Activated naive CD4-positive, alpha-beta T cell treated with anti-CD3 and anti-CD28 coated beads, Interleukin-2, amount 50 U/mL, for 24 hours (primary cell): Measurements from ENCODE around the gene MBD5.

Experiments used
- H3K27ac Mint-ChIP-seq: one replicate; pipeline ENCODE4 v1.8.0; 2021; ENCODE audit warnings: mild to moderate bottlenecking, mixed read lengths
- H3K27me3 Mint-ChIP-seq: one replicate; pipeline ENCODE4 v1.8.0; 2021; ENCODE audit warnings: mixed read lengths
- H3K36me3 Mint-ChIP-seq: one replicate; pipeline ENCODE4 v1.8.0; 2021; ENCODE audit warnings: mixed read lengths
- H3K4me1 Mint-ChIP-seq: one replicate; pipeline ENCODE4 v1.8.0; 2021; ENCODE audit warnings: mixed read lengths
- H3K4me3 Mint-ChIP-seq: one replicate; pipeline ENCODE4 v1.8.0; 2021; ENCODE audit warnings: mild to moderate bottlenecking, mixed read lengths
- H3K9me3 Mint-ChIP-seq: one replicate; pipeline ENCODE4 v1.8.0; 2021; ENCODE audit warnings: mixed read lengths

The MBD5 gene

DNA sequence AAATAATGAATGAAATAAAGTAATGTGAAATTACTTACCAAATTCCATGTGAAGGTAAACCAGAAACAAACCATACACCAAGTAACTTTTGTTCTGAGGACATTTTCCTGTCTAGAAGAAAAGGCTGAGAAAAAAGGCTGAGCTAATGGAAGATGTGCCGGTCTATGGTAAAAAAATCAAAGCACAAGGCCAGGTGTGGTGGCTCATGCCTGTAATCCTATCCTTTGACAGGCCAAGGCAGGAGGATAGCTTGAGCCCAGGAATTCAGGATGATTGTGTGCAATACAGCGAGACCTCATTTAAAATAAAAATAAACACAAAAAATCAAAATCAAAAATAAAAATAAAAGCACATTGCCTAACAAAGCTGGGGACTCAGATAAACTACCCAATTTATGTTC lies 7.0 kb upstream of the MBD5 start:
- Mint-ChIP-seq H3K4me1 (peaks cover 76% of the 10 kb centered on the region), H3K9me3 (peaks cover 5% of the 10 kb centered on the region), H3K27me3 (no peaks in the 10 kb centered on the region), H3K36me3 (peaks cover 21% of the 10 kb centered on the region), H3K27ac (no peak overlapping the region), H3K4me3 (no peak overlapping the region)

DNA sequence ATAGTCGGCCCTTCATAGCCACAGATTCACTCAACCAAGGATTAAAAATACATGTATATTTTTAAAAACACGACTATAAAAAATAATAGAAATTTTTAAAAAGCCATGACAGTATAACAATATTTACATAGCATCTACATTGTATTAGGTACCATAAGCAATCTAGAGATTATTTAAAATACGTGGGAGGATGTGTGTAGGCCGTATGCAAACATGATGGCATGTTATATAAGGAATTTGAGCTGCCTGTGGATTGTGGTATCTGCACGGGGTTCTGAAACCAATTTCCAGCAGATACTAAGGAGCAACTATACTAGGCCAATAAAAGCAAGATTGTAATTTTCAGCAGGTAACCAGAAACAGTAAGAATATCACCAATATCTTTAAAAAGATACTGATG lies 6.3 kb upstream of the MBD5 start:
- H3K36me3 Mint-ChIP-seq, result peaks cover 15% of the 10 kb centered on the region
- peak overlapping the region; percentile 35 for H3K4me3 Mint-ChIP-seq
- H3K27ac Mint-ChIP-seq, result no peak overlapping the region
- H3K27me3 Mint-ChIP-seq, result no peaks in the 10 kb centered on the region
- H3K4me1 Mint-ChIP-seq, result peaks cover 76% of the 10 kb centered on the region
- peaks cover 2% of the 10 kb centered on the region for H3K9me3 Mint-ChIP-seq

DNA sequence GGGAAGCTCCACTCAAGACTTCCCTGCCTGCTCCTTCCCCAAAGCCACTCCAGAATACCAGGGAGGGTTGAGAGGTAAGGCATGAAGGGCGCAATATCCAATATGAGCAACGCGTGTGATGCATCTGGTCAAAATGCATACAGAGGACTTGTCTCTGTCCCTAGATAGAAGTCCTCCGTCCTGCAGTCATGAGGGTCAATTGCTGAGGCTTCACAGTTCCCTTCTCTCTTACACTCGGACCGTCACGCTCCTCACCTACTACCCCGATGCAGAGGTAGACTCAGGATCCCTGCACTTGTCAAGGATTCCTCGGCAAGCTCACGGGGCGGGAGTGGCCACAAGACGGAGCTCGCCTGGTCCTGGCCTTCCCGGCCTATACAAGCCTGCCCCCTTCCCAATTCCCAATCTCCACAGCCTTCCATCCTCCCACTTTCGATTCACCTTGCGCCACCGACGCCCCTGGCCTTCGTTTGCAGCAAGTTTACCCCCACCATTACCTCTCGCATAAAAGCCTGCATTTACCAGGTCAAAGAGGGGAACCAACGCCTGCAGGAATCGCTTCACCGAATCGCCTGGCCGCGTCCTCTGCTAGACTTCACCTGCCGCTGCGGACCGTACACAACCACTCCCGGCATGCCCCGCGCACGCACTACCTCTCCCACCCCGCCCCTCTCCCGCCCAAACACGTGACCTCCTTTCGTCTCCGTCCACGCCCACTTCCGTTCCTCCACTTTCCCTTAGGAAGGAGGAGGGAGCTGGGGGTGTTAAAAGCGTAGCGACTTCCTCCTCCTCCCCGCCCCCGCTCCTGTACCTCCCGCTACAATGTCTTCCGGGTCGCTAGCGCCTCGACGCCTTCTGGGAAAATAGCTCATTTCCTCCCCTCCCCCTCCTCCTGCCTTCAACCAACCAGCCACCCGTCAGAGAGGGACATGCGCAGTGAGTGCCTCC lies 506 bp upstream of the MBD5 start, which contains the start of gene ORC4:
Gene ORC4 (minus strand): TSS at position 627 of the 948 bp plus-strand sequence. CDS start 44,779 bp downstream, outside the sequence.
- Mint-ChIP-seq H3K4me3 (peak within 1 kb of the TSS; percentile 99), H3K4me1 (peaks cover 63% of the 10 kb centered on the region), H3K27ac (peak within 1 kb of the TSS; percentile 96), H3K36me3 (peaks cover 1% of the 10 kb centered on the region), H3K9me3 (no peaks in the 10 kb centered on the region), H3K27me3 (no peaks in the 10 kb centered on the region)

DNA sequence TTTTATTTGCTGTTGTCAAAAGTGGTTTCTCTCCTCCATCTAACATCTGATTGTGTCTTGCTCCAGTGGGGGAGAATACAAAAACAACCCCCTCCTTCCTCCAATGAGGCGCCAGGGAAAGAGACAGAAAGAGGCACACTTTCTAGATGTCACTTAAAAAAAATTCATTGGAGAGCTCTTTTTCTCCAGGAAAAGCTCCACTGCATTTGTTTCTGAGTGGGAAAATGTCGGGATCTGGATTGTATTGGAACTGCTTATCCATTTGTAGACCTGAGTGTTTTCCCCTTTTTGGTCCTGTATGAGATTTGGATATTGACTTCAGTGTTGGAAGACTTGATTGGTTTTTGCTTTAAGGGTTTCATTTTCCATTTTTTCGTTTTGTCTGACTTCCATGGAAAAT lies 995 bp downstream of the MBD5 start:
- Mint-ChIP-seq H3K4me3 (peak overlapping the region; percentile 99), H3K9me3 (no peaks in the 10 kb centered on the region), H3K27ac (peak overlapping the region; percentile 96), H3K27me3 (no peaks in the 10 kb centered on the region), H3K4me1 (peaks cover 63% of the 10 kb centered on the region), H3K36me3 (peaks cover 1% of the 10 kb centered on the region)

DNA sequence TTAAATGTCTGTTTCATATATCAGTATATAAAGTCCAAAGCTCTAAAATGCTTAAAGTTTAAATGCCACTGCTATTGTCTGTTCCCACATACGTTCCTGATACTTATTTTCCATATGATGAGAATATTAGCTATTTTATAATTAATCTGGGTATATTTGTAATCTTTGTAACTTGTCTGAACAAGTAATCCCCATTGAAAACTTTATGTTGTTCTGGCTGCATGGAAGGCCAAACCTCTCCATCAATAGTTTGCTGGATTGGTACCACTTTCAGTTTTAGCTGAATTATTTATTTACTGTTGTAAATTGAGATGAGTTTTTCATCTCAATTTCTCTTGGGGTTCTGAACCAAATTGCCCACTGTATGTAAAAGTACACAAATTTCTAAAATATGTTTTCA lies 1.5 kb downstream of the MBD5 start:
- Mint-ChIP-seq H3K4me3 (peak overlapping the region; percentile 99), H3K36me3 (peaks cover 1% of the 10 kb centered on the region), H3K4me1 (peaks cover 62% of the 10 kb centered on the region), H3K27ac (peak overlapping the region; percentile 96), H3K27me3 (no peaks in the 10 kb centered on the region), H3K9me3 (no peaks in the 10 kb centered on the region)

DNA sequence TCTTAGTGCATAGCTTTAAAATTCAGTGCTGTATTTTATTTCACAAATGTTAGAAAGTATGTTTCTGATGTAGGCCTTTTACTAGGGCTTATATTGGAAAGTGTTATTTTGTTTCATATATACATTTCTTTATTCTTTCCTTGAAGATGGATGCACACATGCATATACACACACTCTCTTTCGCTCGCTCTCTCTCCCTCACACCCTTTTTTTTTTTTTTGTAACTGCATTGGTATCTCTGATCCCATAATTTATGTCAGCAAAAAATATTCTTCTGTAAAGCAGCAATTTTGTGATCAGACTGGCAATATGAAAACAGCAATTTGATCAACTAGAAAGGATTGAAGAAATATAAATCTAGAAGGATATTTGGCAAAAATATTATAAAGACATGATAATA lies 2.0 kb downstream of the MBD5 start:
- peaks cover under 1% of the 10 kb centered on the region for H3K36me3 Mint-ChIP-seq
- H3K4me3 Mint-ChIP-seq, result peak overlapping the region; percentile 85
- H3K9me3 Mint-ChIP-seq, result no peaks in the 10 kb centered on the region
- peaks cover 59% of the 10 kb centered on the region for H3K4me1 Mint-ChIP-seq
- peak overlapping the region; percentile 88 for H3K27ac Mint-ChIP-seq
- H3K27me3 Mint-ChIP-seq, result no peaks in the 10 kb centered on the region

DNA sequence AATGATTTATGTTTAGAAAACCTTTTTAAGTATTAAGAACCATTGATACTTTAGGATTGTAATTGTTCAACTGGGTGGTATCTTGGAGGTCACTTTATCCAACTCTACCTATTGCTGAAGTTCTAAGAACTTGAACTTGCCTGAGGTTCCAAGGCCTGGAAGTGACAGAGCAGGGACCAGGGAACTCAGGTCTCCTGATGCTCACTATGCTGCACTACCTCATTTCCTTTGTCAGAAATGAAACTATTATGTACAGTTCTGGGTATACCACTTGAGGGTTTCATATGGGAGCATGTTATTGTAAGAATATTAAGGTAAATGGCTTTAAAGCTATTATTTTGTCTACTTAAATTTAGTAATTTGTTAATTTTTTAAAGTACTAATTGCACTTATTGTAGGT lies 3.0 kb downstream of the MBD5 start:
- Mint-ChIP-seq H3K4me1 (peaks cover 49% of the 10 kb centered on the region), H3K4me3 (peak overlapping the region; percentile 85), H3K27me3 (no peaks in the 10 kb centered on the region), H3K36me3 (no peaks in the 10 kb centered on the region), H3K27ac (peak overlapping the region; percentile 92), H3K9me3 (no peaks in the 10 kb centered on the region)

DNA sequence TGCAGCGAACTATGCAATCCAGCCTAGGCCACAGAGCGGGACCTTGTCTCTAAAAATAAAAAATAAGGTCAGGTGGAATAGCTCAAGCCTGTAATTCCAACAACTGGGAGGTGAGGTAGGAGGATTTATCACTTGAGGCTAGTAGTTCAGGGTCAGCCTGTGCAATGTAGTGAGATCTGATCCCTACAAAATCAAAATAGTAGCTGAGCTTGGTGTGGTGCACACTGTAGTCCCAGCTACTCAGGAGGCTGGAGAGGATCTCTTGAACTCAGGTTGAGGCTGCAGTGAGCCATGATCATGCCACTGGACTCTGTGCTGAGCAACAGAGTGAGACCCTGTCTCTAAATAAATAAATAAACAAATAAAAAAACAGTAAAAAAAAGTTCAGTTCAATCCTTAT lies 5.7 kb downstream of the MBD5 start:
- peaks cover 50% of the 10 kb centered on the region for H3K4me1 Mint-ChIP-seq
- no peaks in the 10 kb centered on the region for H3K36me3 Mint-ChIP-seq
- H3K27me3 Mint-ChIP-seq, result no peaks in the 10 kb centered on the region

DNA sequence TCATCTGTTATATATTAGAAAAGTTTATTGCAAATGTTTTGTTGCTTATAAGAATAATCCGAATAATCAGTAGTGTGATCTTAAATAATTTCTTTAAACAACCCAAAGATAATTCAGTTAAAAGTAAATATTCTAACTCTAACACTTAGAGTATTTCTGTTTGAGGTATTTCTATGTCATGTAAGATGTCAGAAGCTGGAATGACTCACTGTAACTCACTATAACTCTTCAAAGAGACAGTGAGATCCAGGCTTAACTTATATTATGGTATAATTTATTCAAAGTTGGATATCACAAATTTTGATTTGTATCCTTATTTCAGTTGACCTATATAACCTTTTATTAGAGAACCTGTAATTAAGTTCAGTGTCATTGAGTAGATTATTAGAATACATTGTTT lies 6.9 kb downstream of the MBD5 start:
- Mint-ChIP-seq H3K4me3 (no peak overlapping the region), H3K4me1 (peaks cover 50% of the 10 kb centered on the region), H3K9me3 (no peaks in the 10 kb centered on the region), H3K27me3 (no peaks in the 10 kb centered on the region), H3K27ac (no peak overlapping the region), H3K36me3 (no peaks in the 10 kb centered on the region)

More for the DNA sequence above, 5.7 kb downstream of the MBD5 start:
- Mint-ChIP-seq H3K9me3 (no peaks in the 10 kb centered on the region), H3K27ac (peak overlapping the region; percentile 30), H3K4me3 (no peak overlapping the region)

DNA sequence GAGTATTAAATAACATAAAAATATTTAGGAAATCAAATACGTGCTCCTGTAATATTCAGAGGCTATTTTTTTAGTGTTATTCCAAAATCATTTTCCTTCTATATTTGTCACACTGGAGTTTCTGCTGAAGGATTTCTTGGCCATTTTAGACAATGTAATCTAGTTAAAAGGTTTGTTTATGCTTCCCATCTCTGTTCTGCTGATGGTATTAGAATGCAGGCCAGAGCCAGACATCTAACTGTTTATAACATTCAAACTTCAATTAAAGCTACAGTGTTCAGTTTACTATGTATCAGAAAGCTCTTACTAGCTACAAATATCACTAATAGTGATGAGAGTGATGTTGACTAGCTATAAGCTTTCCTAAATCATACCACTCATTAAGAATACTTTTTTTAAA lies 7.9 kb downstream of the MBD5 start:
- no peak overlapping the region for H3K27ac Mint-ChIP-seq
- no peaks in the 10 kb centered on the region for H3K9me3 Mint-ChIP-seq
- H3K4me3 Mint-ChIP-seq, result no peak overlapping the region
- no peaks in the 10 kb centered on the region for H3K36me3 Mint-ChIP-seq
- H3K4me1 Mint-ChIP-seq, result peaks cover 42% of the 10 kb centered on the region
- H3K27me3 Mint-ChIP-seq, result no peaks in the 10 kb centered on the region

DNA sequence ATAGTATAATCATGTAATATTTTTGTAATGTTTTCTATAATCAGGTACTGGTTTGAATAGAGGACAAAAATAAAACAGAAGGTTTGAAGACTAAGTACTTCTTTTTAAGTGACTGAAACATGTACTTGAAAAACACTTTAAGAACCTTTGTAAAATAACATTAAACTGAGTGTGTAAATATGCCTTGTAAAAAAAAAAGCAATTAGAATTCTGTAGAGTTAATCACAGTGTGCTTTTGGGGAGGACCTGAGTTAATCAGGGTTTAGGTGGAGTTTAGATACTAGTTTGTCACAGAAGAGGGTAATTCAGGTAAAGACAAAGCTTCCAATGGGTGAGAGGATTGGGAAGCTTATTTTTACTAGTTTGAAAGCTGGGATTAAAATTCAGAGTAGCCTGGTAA lies 10.3 kb downstream of the MBD5 start:
- Mint-ChIP-seq H3K4me3 (no peak overlapping the region), H3K27ac (no peak overlapping the region), H3K4me1 (peaks cover 33% of the 10 kb centered on the region), H3K27me3 (no peaks in the 10 kb centered on the region), H3K9me3 (no peaks in the 10 kb centered on the region), H3K36me3 (peaks cover 3% of the 10 kb centered on the region)

DNA sequence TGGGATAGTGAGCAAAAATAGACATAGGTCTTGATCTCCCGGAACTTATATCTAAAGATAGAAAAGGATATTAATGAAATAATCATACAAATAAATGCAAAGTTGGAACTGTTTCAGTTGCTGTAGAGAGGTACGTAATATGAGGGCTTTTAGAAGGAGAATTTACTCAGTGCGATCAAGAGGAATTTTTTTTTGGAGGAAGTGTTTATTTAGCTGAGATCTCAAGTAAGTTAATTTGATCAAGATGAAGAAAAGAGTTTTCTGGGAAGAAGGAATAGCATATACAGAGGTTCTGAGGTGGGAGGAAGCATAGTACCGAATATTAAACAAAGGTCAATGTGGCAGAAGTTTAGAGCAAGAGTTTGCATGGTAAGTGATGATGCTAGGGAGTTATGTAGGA lies 11.3 kb downstream of the MBD5 start:
- no peaks in the 10 kb centered on the region for H3K9me3 Mint-ChIP-seq
- no peaks in the 10 kb centered on the region for H3K27me3 Mint-ChIP-seq
- peaks cover 30% of the 10 kb centered on the region for H3K4me1 Mint-ChIP-seq
- H3K4me3 Mint-ChIP-seq, result no peak overlapping the region
- no peak overlapping the region for H3K27ac Mint-ChIP-seq
- H3K36me3 Mint-ChIP-seq, result peaks cover 3% of the 10 kb centered on the region

DNA sequence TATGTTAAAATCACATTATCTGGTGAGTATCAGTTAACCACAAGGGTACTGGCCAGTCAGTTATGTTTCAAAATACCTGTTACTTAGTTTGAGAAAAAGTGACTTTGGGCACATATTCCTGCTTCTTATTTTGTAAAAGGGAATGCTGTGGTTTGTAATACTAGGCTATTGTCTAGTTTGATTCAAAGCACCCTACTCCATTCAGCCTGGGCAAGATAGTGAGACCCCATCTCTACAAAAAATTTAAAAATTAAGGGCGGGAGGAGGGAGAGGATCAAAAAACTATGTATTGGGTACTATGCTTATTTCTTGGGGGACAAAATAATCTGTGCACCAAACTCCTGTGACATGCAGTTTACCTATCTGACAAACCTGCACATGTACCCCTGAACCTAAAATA lies 18.9 kb downstream of the MBD5 start:
- Mint-ChIP-seq H3K9me3 (no peaks in the 10 kb centered on the region), H3K4me3 (no peak overlapping the region), H3K36me3 (peaks cover 8% of the 10 kb centered on the region), H3K27me3 (no peaks in the 10 kb centered on the region), H3K27ac (no peak overlapping the region), H3K4me1 (peaks cover 22% of the 10 kb centered on the region)

DNA sequence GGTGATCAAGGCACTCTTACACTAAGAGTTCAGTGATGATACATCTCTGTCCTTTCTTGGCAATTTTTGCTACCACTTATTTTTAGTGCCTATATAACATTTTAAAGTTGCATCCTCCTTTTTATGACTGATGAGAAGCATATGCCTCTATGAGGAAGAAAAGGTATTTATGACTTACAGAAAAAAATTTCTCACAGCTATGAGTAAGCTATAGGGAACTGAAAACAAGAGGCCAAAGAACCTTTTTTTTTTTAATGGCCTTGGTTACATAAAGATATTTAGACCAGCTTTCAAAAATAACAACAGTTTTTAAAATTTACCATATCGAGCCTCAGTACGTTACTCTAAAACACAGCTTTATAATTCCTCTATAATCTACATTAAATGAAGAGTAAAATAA lies 21.3 kb downstream of the MBD5 start:
- no peaks in the 10 kb centered on the region for H3K9me3 Mint-ChIP-seq
- H3K27me3 Mint-ChIP-seq, result no peaks in the 10 kb centered on the region

DNA sequence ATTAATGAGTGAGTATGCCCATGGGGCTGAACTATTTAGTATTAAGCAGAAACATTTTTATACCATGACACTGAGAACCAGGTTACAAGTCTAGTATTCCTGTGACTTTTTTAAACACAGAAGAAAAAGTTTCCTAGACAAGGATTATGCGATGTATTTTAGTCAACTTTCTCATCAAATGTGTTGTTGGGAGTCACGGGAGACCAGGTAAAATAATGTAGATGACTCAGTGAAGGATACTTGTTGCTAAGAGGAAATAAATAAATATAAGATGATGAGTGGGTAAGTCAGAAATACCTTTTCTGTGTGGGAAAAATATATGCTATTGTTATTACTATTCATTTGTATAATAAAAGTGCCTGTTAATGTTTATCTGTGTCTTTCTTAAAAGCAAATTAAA lies 23.4 kb downstream of the MBD5 start:
- H3K4me3 Mint-ChIP-seq, result no peak overlapping the region
- no peaks in the 10 kb centered on the region for H3K27me3 Mint-ChIP-seq
- H3K4me1 Mint-ChIP-seq, result peaks cover 38% of the 10 kb centered on the region
- peaks cover 5% of the 10 kb centered on the region for H3K36me3 Mint-ChIP-seq
- H3K27ac Mint-ChIP-seq, result no peak overlapping the region
- no peaks in the 10 kb centered on the region for H3K9me3 Mint-ChIP-seq

More for the DNA sequence above, 21.3 kb downstream of the MBD5 start:
- Mint-ChIP-seq H3K27ac (no peak overlapping the region), H3K4me1 (peaks cover 26% of the 10 kb centered on the region), H3K36me3 (peaks cover 5% of the 10 kb centered on the region), H3K4me3 (no peak overlapping the region)

DNA sequence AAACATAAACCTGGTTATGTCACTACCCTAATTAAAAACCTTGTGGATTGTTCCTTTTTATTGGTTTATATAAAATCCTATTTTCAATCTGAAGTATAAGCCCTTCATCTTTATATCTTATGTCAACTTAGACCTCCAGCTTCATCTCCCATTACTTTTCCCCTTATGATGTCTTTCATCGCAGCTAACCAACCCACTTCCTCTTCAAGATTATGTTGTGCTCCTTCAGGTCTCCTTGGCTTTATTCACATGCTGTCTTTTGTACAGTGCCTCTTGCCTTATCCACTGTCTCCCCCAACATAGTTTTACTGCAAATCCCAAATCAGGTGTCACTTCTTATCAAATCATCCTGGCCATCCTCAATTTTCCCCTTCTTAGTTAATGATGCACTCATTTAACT lies 25.9 kb downstream of the MBD5 start:
- Mint-ChIP-seq H3K9me3 (no peaks in the 10 kb centered on the region), H3K27ac (no peak overlapping the region), H3K36me3 (peaks cover 1% of the 10 kb centered on the region), H3K4me1 (peaks cover 60% of the 10 kb centered on the region), H3K27me3 (no peaks in the 10 kb centered on the region), H3K4me3 (no peak overlapping the region)
